Activated CD4-positive, alpha-beta T cell treated with anti-CD3 and anti-CD28 coated beads, Interleukin-2, amount 10 ng/mL, durations not matched to agents 7 days and 5 days (primary cell): Measurements from ENCODE around the gene KLF7. TPM values are rescaled to one million over a fixed set of nuclear protein-coding genes. Genes with fewer than 3 reads are reported as not detected.

ENCODE experiments used
- CTCF ChIA-PET: fragments of 350-600 bp; sonication (Branson Sonifier 250); formaldehyde crosslinking; loops from one replicate; lab custom pipeline; 2021; ENCODE audit warnings: antibody characterized with exemption; lab: Charles Lee
- POLR2A ChIA-PET: fragments of 350-600 bp; sonication (Branson Sonifier 250); formaldehyde crosslinking; loops from one replicate; lab custom pipeline; 2021; ENCODE audit warnings: antibody characterized with exemption; lab: Charles Lee
- DNase-seq: peaks from one replicate; pipeline ENCODE4 v3.0.0-alpha.2; 2020
- H3K27ac Mint-ChIP-seq: one replicate; pipeline ENCODE4 v1.8.0; 2021; ENCODE audit warnings: mild to moderate bottlenecking, moderate library complexity, mixed read lengths
- H3K27me3 Mint-ChIP-seq: one replicate; pipeline ENCODE4 v1.8.0; 2021; ENCODE audit warnings: mixed read lengths
- H3K36me3 Mint-ChIP-seq: one replicate; pipeline ENCODE4 v1.8.0; 2021; ENCODE audit warnings: low read depth, mixed read lengths
- H3K4me1 Mint-ChIP-seq: one replicate; pipeline ENCODE4 v1.8.0; 2021; ENCODE audit warnings: mixed read lengths
- H3K4me3 Mint-ChIP-seq: one replicate; pipeline ENCODE4 v1.8.0; 2021; ENCODE audit warnings: mild to moderate bottlenecking, moderate library complexity, mixed read lengths
- H3K9me3 Mint-ChIP-seq: one replicate; pipeline ENCODE4 v1.8.0; 2021; ENCODE audit warnings: mixed read lengths
- total RNA-seq, 2 experiments: library from RNA; stranded (reverse); gene quantifications; one replicate each; pipeline ENCODE4 v1.2.3, GENCODE V29; 2021

KLF7 gene
- total RNA-seq, 2 experiments from 2014 or later, result 35.3 to 38.2 TPM

DNA sequence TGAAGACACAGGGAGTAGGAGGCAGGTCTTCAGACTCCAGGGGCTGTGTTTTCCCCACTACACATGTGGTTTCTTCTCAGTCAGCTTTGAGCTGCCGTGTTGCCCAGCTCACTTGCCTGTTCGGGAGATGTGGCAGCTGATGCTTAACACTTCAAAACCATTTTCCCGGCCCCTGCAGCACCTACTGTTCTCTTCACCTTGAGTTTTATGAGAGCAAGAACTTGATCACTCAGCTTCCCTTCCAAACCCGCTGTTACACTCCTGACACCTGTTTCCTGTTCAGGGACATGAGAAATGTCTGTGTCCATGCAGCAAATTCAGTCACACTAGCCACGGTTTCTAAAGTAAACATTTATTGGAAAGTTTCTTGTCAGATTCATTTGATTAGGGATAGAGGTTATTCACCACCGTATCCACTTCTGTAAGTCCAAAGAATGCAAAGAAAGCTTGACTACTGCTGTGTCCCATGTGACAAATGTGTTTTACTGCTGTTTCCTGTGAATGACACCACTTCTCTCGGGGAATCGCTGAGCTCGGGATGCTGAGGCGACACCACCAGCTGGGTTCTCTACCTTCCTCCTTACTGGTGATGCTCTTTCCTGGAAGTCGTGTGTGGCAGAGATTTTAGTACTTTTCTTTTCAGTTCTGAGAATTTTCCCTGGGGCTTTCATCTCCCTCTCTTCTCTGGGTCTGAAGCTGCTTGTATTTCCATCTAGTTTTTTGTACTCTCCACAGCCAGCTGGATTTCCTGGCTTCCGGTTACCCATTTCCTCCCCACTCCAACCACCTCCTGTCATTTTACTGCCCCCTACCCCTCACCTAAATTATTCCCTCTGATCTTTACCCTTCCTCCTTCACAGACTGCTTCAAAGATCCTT is 91.7 kb downstream of the KLF7 start:
- Mint-ChIP-seq H3K27ac (peak overlapping the region; percentile 82), H3K27me3 (no peaks in the 10 kb centered on the region), H3K4me1 (peaks cover 38% of the 10 kb centered on the region), H3K36me3 (peaks cover 18% of the 10 kb centered on the region), H3K4me3 (peak overlapping the region; percentile 51), H3K9me3 (no peaks in the 10 kb centered on the region)
- POLR2A ChIA-PET, result interaction anchor here (0.7 kb wide), 1 partner anchor 69 kb away, joined by 3 read pairs; no protein-coding TSS in a partner anchor
- peak; percentile 55 for DNase-seq
- CTCF ChIA-PET, result interaction anchor here (0.9 to 3.1 kb wide), 2 partner anchors 11 to 411 kb away, joined by 3 to 14 read pairs; no protein-coding TSS in a partner anchor

DNA sequence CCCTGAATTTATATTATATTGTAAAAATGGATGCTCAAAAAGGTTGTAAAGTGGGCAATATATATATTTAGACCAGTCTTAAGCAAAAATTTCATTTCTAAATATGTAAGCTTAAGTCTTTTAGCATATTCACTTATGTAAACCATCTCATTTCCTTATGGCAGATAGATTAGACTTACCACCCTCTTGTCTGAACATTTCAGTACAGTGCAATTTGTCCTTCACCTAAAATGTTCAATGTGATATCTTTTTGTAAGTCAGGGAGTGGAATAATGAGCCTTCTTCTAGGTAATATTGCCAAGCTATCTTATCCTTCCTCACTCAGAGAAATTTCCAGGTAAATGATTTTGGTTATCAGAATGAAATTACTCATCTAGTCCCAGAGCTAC is 92.3 kb downstream of the KLF7 start:
- H3K36me3 Mint-ChIP-seq, result peaks cover 17% of the 10 kb centered on the region
- ChIA-PET CTCF (interaction anchor here (0.9 to 3.1 kb wide), 2 partner anchors 10 to 411 kb away, joined by 3 to 14 read pairs; no protein-coding TSS in a partner anchor), POLR2A (no interaction called here)
- peak overlapping the region; percentile 51 for H3K4me3 Mint-ChIP-seq
- DNase-seq, result no peak
- H3K9me3 Mint-ChIP-seq, result no peaks in the 10 kb centered on the region
- no peaks in the 10 kb centered on the region for H3K27me3 Mint-ChIP-seq
- peaks cover 42% of the 10 kb centered on the region for H3K4me1 Mint-ChIP-seq
- peak overlapping the region; percentile 82 for H3K27ac Mint-ChIP-seq

- DNase-seq, result no peak
- H3K36me3 Mint-ChIP-seq, result peaks cover 10% of the 10 kb centered on the region
- H3K4me1 Mint-ChIP-seq, result peaks cover 44% of the 10 kb centered on the region
- ChIA-PET POLR2A (no interaction called here), CTCF (interaction anchor here (3.1 kb wide), 1 partner anchor 9 kb away, joined by 14 read pairs; no protein-coding TSS in a partner anchor)
- H3K27me3 Mint-ChIP-seq, result no peaks in the 10 kb centered on the region
- peak overlapping the region; percentile 27 for H3K27ac Mint-ChIP-seq
- no peak overlapping the region for H3K4me3 Mint-ChIP-seq
- no peaks in the 10 kb centered on the region for H3K9me3 Mint-ChIP-seq
Measured at GRCh38 chr2:207072571-207072970, 93.2 kb downstream of the KLF7 start.

- ChIA-PET POLR2A (no interaction called here), CTCF (no interaction called here)
- Mint-ChIP-seq H3K27ac (no peak overlapping the region), H3K4me3 (no peak overlapping the region), H3K9me3 (no peaks in the 10 kb centered on the region), H3K27me3 (no peaks in the 10 kb centered on the region), H3K4me1 (peaks cover 48% of the 10 kb centered on the region), H3K36me3 (peaks cover 2% of the 10 kb centered on the region)
- DNase-seq, result no peak
Measured at GRCh38 chr2:207071820-207072219, 93.9 kb downstream of the KLF7 start.

- H3K27me3 Mint-ChIP-seq, result no peaks in the 10 kb centered on the region
Measured at GRCh38 chr2:207067473-207067872, 98.3 kb downstream of the KLF7 start.

DNA sequence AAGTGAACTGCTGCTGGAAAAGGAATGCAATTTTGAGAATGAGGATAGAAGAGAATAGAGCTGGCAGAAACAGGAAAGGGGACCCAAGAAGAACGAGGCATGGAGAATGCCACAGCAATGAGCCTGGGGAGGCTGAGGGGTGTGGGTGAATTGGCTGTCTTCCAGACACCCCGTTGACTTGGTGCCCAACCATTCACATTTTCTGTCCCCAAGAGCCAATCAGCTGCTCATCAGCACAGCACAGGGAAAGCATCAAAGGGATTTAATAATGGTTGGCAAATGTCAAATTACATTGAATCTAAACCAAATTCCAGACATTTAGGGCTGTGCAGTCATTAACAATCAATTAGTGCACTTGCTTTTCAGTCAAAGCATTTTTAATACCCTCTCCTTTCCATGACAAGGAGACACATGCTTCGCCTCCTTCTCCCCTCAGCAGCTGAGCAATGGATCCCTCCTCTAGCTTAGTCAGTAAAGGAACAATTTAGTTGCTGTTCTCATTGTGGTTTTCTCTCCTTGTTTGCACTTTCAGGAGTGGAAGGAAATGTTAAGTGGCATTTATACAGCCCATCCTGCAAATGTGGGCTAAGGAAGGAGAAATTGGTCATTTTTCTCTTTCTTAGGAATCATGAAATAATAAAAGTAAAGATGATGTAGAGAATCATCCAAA is 98.8 kb downstream of the KLF7 start:
- ChIA-PET CTCF (no interaction called here), POLR2A (no interaction called here)
- Mint-ChIP-seq H3K4me1 (peaks cover 14% of the 10 kb centered on the region), H3K9me3 (no peaks in the 10 kb centered on the region), H3K36me3 (peaks cover 1% of the 10 kb centered on the region), H3K27me3 (no peaks in the 10 kb centered on the region), H3K4me3 (no peak overlapping the region), H3K27ac (no peak overlapping the region)
- DNase-seq, result no peak

More at GRCh38 chr2:207067473-207067872, 98.3 kb downstream of the KLF7 start:
- Mint-ChIP-seq H3K9me3 (no peaks in the 10 kb centered on the region), H3K4me3 (no peak overlapping the region), H3K4me1 (peaks cover 18% of the 10 kb centered on the region), H3K27ac (no peak overlapping the region), H3K36me3 (peaks cover 1% of the 10 kb centered on the region)
- CTCF ChIA-PET, result no interaction called here
- no peak for DNase-seq
- POLR2A ChIA-PET, result no interaction called here

DNA sequence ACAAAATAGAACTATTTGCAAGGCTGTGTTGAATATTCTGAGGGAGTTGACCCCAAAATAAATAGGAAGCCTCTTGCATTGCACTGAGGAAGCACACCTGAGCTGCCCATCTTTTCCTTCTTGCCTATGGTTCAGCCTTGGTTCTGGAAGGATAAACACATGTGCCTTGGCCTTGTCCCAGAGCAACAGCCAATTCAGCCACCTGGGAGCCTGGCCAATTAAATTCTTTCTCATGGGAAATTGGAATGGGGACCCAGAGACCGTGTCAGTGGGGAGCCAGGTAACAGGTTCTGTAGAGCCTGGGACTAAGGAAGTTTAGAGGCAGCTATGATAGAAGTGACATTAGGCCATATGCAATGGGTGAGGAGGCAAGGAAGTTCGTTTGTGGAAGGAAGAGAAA is 99.6 kb downstream of the KLF7 start:
- Mint-ChIP-seq H3K4me1 (peaks cover 14% of the 10 kb centered on the region), H3K36me3 (peaks cover 1% of the 10 kb centered on the region), H3K27ac (no peak overlapping the region), H3K4me3 (no peak overlapping the region), H3K9me3 (no peaks in the 10 kb centered on the region), H3K27me3 (no peaks in the 10 kb centered on the region)
- CTCF ChIA-PET, result no interaction called here
- no peak for DNase-seq
- POLR2A ChIA-PET, result no interaction called here

- Mint-ChIP-seq H3K27ac (no peak overlapping the region), H3K4me1 (peaks cover 12% of the 10 kb centered on the region), H3K36me3 (no peaks in the 10 kb centered on the region), H3K27me3 (no peaks in the 10 kb centered on the region), H3K4me3 (no peak overlapping the region), H3K9me3 (no peaks in the 10 kb centered on the region)
- ChIA-PET CTCF (interaction anchor here (1.0 to 3.1 kb wide), 2 partner anchors 9 to 18 kb away, joined by 4 to 14 read pairs; no protein-coding TSS in a partner anchor), POLR2A (no interaction called here)
- no peak for DNase-seq
Measured at GRCh38 chr2:207064128-207064690, 101.5 kb downstream of the KLF7 start.

GRCh38 chr2:207061181-207061580 is 104.6 kb downstream of the KLF7 start:
- Mint-ChIP-seq H3K9me3 (no peaks in the 10 kb centered on the region), H3K27me3 (peaks cover 11% of the 10 kb centered on the region), H3K36me3 (no peaks in the 10 kb centered on the region), H3K4me3 (no peak overlapping the region), H3K4me1 (no peaks in the 10 kb centered on the region), H3K27ac (no peak overlapping the region)
- no peak for DNase-seq
- POLR2A ChIA-PET, result no interaction called here
- CTCF ChIA-PET, result no interaction called here

GRCh38 chr2:207055257-207055656 is 110.5 kb downstream of the KLF7 start:
- Mint-ChIP-seq H3K27me3 (peaks cover 14% of the 10 kb centered on the region), H3K9me3 (peaks cover 9% of the 10 kb centered on the region), H3K4me1 (no peaks in the 10 kb centered on the region), H3K27ac (no peak overlapping the region), H3K36me3 (no peaks in the 10 kb centered on the region), H3K4me3 (no peak overlapping the region)
- ChIA-PET POLR2A (no interaction called here), CTCF (interaction anchor here (0.5 kb wide), 1 partner anchor 456 kb away, joined by 5 read pairs; no protein-coding TSS in a partner anchor)
- no peak for DNase-seq

DNA sequence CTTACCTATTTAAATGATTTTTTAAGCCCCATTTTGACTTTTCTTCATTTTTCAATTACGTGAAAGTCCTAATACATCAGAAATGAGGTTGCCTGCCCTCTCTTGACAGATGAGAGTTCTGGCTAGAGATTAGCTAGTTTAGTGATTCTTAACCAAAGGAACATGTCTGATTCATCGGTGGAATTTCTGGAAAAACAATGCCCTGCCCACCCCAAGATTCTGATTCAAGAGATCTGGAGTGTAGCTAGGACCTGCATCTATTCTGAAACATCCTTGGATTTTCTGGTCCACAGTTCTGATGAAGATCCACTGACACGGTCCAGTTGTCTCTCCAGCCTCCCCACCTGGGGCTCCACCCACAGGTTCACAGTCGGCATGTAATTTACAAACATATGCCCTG is 111.2 kb downstream of the KLF7 start:
- CTCF ChIA-PET, result no interaction called here

DNA sequence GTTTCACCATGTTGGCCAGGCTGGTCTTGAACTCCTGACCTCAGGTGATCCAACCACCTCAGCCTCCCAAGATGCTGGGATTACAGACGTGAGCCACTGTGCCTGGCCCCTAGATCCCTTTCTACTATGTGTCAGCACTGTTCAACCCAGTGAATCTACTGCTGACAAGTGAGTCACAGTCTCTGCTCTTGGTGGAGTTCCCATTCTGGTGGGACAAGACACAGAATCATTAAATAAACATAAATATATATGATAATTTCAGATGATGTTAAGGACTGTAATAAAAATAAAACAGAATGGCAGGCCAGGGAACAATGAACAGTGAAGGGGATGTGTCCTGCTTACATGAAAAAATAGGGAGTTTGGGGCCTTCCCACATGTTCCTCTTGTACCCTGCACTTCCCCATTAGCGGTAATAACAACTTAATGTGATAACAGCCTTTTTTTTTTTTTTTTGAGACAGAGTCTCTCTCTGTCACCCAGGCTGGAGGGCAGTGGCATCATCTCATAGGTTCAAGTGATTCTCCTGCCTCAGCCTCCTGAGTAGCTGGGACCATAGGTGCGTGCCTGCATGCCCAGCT is 114.3 kb downstream of the KLF7 start:
- no peaks in the 10 kb centered on the region for H3K36me3 Mint-ChIP-seq
- POLR2A ChIA-PET, result no interaction called here
- peaks cover 9% of the 10 kb centered on the region for H3K9me3 Mint-ChIP-seq

More for the DNA sequence above, 111.2 kb downstream of the KLF7 start:
- peaks cover 14% of the 10 kb centered on the region for H3K27me3 Mint-ChIP-seq
- H3K4me1 Mint-ChIP-seq, result no peaks in the 10 kb centered on the region
- no peak overlapping the region for H3K4me3 Mint-ChIP-seq
- no peaks in the 10 kb centered on the region for H3K36me3 Mint-ChIP-seq
- no peak overlapping the region for H3K27ac Mint-ChIP-seq
- no peak for DNase-seq
- POLR2A ChIA-PET, result no interaction called here
- H3K9me3 Mint-ChIP-seq, result peaks cover 9% of the 10 kb centered on the region

More for the DNA sequence above, 114.3 kb downstream of the KLF7 start:
- Mint-ChIP-seq H3K27ac (no peak overlapping the region), H3K4me1 (peaks cover 10% of the 10 kb centered on the region), H3K27me3 (peaks cover 2% of the 10 kb centered on the region), H3K4me3 (no peak overlapping the region)
- DNase-seq, result no peak
- CTCF ChIA-PET, result interaction anchor here (0.7 to 0.8 kb wide), 2 partner anchors 181 to 204 kb away, joined by 3 read pairs; no protein-coding TSS in a partner anchor
